GM12872 (cell line): ENCODE data around the gene ARHGAP15.

ENCODE experiments used
- TF ChIP-seq, protein P1 (sequence below): IDR thresholded peaks from 3 replicates; pipeline ENCODE4 v1.5.1; 2011; ENCODE audit warnings: low read depth, mild to moderate bottlenecking, low read length, moderate library complexity; ENCODE audit not compliant: insufficient read depth

Gene ARHGAP15

DNA sequence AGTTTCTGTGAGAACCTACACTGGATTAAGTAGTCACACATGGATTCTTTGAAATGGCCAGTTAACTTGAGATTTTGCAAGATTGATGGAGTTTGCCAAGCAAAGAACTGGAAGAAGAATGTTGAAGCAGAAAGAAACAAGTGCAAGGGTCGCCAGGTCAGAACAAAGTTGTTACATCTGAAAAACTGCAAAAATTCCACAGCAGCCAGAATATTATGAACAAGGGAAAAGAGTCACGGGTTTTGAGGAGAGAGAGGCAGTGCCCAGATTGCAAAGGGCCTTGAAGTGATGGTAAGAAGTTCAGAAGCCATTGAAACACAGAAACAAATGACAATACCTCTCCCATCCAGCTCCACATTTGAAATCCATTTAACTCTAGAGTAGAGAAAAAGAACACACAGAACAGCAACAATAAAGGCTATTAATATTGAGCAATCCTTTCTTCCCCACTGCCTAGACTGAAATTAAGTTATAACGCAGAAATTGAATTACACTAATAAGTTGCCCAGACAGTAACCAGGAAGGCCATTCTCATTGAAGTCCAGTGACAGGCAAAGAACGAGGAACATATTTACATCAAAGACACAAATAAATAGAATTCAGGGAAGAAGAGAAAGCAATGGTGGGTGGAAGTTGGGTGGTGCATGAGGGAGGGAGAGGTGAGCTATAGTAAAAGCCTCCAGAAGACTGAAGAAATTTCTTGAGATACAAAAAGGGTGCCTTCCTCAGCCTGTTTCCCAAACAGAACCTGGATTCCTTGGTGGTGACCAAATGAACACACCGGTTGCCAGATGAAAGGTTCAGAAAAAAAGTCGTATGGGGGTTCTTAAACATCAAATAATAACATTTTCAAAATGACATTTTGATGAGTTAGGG lies 80.6 kb downstream of the ARHGAP15 start:
- TF ChIP-seq, protein P1, sequence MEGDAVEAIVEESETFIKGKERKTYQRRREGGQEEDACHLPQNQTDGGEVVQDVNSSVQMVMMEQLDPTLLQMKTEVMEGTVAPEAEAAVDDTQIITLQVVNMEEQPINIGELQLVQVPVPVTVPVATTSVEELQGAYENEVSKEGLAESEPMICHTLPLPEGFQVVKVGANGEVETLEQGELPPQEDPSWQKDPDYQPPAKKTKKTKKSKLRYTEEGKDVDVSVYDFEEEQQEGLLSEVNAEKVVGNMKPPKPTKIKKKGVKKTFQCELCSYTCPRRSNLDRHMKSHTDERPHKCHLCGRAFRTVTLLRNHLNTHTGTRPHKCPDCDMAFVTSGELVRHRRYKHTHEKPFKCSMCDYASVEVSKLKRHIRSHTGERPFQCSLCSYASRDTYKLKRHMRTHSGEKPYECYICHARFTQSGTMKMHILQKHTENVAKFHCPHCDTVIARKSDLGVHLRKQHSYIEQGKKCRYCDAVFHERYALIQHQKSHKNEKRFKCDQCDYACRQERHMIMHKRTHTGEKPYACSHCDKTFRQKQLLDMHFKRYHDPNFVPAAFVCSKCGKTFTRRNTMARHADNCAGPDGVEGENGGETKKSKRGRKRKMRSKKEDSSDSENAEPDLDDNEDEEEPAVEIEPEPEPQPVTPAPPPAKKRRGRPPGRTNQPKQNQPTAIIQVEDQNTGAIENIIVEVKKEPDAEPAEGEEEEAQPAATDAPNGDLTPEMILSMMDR = no peak

DNA sequence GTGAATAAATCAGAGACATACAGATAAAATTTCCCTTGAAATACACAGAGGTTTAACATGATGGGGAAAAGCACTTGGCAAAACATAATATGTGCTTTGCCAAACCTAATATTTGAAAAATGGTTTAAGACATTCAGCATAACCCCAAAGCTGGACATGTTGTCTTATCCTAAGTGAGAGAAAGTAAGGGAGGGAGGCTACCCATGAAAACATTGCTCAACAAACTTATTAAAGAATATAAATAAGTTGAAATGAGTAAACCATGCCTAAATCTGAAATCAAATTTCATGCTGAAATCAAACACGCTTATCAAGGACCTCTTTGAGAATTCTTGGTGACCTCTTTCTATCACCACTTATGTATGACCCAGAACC lies 81.2 kb downstream of the ARHGAP15 start:
- TF ChIP-seq, protein P1 = no peak

DNA sequence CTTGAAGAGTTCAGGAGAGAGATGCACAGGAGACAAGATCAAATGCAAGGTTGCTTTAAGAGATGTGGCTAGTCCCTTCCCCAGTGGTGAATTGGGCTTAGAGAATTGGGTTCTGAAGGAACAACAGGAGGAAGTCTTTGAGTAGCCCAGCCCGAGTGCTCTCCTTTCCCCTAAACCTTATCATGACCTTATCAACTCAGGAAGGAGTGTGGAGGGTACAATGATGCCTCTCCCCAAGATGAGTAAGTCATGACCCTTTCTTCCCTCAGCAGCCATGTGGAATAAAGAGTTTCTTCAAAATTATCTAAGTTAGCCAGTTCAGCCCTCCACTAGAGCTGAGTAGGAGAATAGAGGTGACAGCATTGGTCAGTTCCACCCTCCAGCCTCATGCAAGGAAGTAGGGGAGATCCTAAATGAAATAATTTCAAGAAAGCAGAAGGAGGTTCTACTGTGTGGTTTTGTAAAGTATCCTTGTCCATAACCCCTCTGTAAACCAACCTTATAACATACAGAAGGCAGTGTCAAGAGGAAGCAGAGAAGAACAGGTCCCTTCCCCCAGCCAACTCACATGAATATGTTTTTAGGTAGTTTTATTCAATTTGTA lies 88.4 kb downstream of the ARHGAP15 start:
- TF ChIP-seq, protein P1 = no peak

DNA sequence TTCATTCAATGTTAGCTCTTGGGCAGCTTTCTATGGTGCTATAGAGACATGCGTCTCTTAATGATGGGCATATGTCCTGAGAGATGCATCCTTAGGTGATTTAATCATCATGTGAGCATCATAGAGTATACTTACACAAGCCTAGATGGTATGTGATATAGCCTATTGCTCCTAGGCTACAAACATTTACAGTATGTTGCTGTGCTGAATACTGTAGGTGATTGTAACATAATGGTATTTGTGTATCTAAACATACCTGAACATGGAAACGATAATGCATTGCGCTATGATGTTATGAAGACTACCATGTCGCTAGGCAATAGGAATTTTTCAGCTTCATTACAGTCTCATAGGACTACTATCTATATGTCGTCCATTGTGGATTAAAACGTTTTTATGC lies 89.4 kb downstream of the ARHGAP15 start:
- TF ChIP-seq, protein P1 = no peak

DNA sequence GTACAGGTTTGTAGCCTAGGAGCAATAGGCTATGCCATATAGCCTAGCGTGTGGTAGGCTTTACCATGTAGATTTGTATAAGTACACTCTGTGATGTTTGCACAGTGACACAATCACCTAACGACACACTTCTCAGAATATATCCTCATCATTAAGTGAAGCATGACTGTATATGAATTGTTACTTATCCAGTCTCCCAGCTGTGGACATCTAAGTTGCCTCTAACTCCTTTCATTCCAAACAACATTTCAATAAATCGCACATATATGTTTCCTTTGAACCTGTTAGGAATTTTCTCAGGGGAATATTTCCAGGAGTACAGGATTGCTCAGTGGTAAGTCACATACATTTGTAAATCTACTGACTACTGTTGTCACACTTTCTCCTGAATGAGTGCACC lies 90.0 kb downstream of the ARHGAP15 start:
- TF ChIP-seq, protein P1 = no peak

DNA sequence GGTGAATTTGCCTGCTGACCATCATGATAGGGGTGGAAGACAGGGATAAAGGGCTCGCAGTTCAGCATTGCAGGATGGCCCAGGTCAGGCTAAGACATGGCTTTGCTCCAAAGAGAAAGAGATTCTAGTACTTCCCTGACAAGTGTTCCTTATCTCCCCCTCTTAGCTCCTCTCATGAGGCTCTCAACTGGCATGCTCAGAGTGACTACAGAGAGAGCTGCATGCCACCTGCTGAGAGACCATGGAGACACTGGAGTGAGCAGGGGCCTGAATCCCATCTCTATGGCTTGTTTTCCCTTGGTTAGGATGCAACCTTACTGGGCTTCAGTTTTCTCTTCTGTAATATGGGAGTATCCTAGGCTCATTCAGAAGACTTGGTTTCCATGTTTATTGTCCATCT lies 94.3 kb downstream of the ARHGAP15 start:
- TF ChIP-seq, protein P1 = no peak

DNA sequence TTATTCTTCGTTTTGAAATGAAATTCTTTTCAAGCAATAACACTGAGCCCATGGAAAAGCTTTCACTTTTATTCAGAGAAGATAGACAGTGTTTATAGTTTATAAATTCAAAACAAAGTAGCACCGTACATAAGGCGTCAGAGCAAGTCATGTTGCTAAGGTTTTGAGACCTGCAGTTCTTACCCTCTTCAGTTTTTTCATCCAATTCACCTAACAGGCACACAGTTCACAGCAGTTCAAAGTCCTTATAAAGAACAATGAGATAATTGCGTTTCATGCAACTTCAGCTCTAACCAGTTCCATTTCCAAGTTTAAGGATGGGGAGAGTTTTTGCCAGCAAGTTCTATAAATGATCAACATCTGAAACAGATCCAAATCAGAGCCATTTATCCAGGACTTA lies 96.7 kb downstream of the ARHGAP15 start:
- TF ChIP-seq, protein P1 = no peak
